ENCODE results near the gene ATP6V1C2.

The ATP6V1C2 gene

DNA sequence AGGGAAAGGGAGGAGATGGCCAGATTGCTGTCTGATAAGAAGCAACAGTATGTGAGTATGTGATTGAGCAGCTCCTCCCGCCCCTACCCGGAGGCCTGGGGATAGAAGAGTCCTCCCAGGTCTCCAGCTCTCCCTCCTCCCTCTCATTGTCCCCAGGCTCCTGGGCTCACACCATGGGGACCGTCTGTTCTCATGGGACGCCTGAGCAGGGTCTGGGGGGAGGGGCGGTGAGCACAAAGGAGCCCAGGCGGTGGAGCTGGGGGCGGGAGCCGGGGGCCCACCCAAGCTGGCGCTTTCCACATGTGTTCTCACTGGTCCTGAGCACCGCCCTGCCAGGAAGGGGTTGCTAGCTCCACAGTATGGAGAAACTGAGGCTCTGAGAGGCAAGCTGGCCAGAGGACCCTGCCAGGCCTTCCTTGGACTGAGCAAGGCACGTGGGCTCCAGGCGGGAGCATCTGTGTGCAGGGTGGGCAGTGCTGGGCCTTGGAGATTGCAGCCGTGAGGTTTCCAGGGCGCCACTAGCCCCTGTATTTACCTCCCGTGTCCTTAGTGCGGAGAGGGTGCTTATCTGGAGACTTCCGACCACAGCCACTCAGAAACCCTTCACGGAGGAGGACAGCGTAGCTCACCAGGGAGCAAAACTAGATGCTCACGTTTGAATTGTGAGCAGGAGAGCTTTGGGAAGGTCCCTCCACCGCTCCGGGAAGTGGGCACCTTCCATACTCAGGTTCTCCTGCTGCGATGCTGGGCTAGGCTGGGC is 53.8 kb downstream of the ATP6V1C2 start:
- no peak for TF ChIP-seq ZFX (IDR thresholded peaks at IDR 0.05)
- TF ChIP-seq, protein P1, sequence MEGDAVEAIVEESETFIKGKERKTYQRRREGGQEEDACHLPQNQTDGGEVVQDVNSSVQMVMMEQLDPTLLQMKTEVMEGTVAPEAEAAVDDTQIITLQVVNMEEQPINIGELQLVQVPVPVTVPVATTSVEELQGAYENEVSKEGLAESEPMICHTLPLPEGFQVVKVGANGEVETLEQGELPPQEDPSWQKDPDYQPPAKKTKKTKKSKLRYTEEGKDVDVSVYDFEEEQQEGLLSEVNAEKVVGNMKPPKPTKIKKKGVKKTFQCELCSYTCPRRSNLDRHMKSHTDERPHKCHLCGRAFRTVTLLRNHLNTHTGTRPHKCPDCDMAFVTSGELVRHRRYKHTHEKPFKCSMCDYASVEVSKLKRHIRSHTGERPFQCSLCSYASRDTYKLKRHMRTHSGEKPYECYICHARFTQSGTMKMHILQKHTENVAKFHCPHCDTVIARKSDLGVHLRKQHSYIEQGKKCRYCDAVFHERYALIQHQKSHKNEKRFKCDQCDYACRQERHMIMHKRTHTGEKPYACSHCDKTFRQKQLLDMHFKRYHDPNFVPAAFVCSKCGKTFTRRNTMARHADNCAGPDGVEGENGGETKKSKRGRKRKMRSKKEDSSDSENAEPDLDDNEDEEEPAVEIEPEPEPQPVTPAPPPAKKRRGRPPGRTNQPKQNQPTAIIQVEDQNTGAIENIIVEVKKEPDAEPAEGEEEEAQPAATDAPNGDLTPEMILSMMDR (conservative IDR thresholded peaks at IDR 0.05) = no peak
- no peak overlapping the region for H3K27ac ChIP-seq

DNA sequence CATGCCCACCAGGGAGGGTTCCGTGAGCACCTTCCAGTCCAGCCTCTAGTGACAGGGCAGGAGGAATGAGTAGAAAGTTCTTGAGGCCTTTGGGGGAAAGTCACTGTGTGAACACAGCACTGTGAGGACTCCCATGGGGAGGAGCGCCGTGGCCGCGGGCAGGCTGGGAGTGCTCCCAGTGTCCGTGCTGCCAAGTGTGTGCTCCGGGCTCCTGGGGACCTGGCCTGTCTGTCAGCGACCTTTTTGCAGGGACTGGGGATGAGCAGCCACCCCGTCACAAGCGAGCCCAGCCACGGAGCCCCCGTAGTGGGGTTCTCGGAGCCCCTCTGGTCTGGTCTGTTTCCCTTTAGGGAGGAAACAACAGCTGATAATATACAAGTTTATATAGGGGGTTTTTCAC is 54.4 kb downstream of the ATP6V1C2 start:
- TF ChIP-seq, protein P1 (conservative IDR thresholded peaks at IDR 0.05) = no peak
- TF ChIP-seq ZFX (IDR thresholded peaks at IDR 0.05) = no peak

DNA sequence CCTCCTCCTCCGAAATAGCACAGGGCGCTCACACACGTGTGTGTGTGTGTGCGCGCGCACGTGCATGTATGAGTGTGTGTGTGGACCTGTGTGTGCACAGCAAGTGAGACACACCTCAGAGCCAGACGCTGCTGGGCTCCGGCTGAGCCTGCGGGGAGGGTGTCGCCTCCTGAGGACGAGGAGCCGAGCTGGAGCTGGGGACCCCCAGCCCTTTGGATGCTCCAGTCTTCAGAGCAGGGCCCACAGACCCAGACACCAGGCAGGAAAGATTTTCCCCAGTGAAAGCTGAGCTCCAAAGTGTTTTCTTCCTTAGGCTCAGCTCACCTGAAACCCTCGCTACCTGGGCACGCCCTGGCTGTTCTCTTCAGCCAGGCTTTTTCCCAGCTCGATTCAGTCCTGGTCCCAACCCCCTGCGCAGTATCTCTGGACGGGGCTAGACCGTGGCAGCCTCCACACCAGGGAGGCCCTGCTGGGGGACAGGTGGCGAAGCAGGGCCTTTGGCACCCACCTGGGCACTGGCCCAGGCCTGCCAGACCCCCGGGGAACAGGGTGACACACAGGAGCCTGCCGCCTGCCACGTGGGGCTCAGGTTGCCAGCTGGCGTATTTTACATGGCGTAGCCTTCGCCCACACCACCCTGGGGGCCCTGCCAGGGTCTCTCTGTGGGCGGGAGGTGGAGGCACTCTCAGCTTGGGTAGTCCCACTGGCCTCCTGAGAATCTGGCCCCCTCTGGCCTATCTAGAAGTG is 55.0 kb downstream of the ATP6V1C2 start:
- H3K27ac ChIP-seq = no peak overlapping the region
- TF ChIP-seq ZFX (IDR thresholded peaks at IDR 0.05) = no peak
- TF ChIP-seq, protein P1 (conservative IDR thresholded peaks at IDR 0.05) = no peak

More for the DNA sequence above, 54.4 kb downstream of the ATP6V1C2 start:
- H3K27ac ChIP-seq = no peak overlapping the region

- TF ChIP-seq ZFX (IDR thresholded peaks at IDR 0.05) = no peak
- TF ChIP-seq, protein P1 (conservative IDR thresholded peaks at IDR 0.05) = no peak
- no peak overlapping the region for H3K27ac ChIP-seq
These were observed 55.8 kb downstream of the ATP6V1C2 start for GRCh38 chr2:10777111-10777841.

- H3K27ac ChIP-seq = no peak overlapping the region
- TF ChIP-seq, protein P1 (conservative IDR thresholded peaks at IDR 0.05) = no peak
- no peak for TF ChIP-seq ZFX (IDR thresholded peaks at IDR 0.05)
These were observed 56.7 kb downstream of the ATP6V1C2 start for GRCh38 chr2:10777842-10778723.

DNA sequence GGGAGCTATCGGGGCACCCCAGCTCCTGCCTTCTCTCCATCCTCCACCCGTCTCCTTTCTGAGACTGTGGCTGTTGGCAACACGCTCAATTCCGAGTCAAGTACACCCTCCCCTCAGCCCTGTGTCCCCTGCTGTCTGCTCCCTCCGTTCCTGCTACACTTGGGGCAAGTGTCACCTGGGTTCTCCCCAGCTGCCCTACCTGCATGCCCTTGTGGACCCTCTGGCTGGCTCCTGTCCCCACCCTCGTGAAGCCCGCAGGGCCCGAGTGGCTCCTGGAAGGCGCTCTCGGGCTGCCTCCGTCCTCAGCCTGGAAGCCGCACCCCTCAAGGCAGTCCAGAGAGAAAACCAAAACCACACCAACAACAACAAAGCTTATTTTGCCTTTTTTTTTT is 57.3 kb downstream of the ATP6V1C2 start:
- TF ChIP-seq, protein P1 (conservative IDR thresholded peaks at IDR 0.05) = no peak
- TF ChIP-seq ZFX (IDR thresholded peaks at IDR 0.05) = no peak
- H3K27ac ChIP-seq = no peak overlapping the region
